Adrenal gland (tissue), 12 donors: ENCODE measurements around the gene ZNF503. TPM values are rescaled to one million over a fixed set of nuclear protein-coding genes. Genes with fewer than 3 reads are reported as not detected.
A peak's percentile ranks its signal among the peaks of the same experiment; 100 is the strongest.

ENCODE experiments used
- DNase-seq, 7 donors: peaks; one replicate each; pipeline ENCODE4 v3.0.0-alpha.2; 2019 to 2020
- H3K27ac ChIP-seq, 5 donors: fragments of 200-600 bp; sonication (generic) in 4 of 5; 1 replicate in 3 of 5; 2 replicates in 2 of 5; pipeline versions ENCODE4 v1.5.1 to v1.8.0; 2016 to 2020; ENCODE audit warnings: mild to moderate bottlenecking in 1 of 5
- H3K27me3 ChIP-seq: fragments of 200-600 bp; 2 replicates; pipeline ENCODE4 v1.8.0; 2021
- H3K36me3 ChIP-seq, 2 donors: fragments of 200-600 bp; replicated peaks in 1 of 2; 1 replicate in 1 of 2; 2 replicates in 1 of 2; pipeline versions ENCODE4 v1.5.1 to v1.8.0; 2018 to 2022
- H3K4me1 ChIP-seq, 2 donors: fragments of 200-600 bp; replicated peaks in 1 of 2; 1 replicate in 1 of 2; 2 replicates in 1 of 2; pipeline versions ENCODE4 v1.5.1 to v1.8.0; 2018 to 2021
- H3K4me3 ChIP-seq, 4 donors: fragments of 200-600 bp; sonication (generic) in 3 of 4; one replicate each; pipeline ENCODE4 v1.5.1; 2016 to 2018
- H3K9me3 ChIP-seq, 3 donors: fragments of 200-600 bp; sonication (generic) in 1 of 3; replicated peaks in 1 of 3; 1 replicate in 2 of 3; 2 replicates in 1 of 3; pipeline versions ENCODE4 v1.5.1 to v1.8.0; 2016 to 2021
- CTCF ChIP-seq, 6 experiments: fragments of 450-650 bp in 4 of 6; fragments of 200-600 bp in 2 of 6; sonication (generic) in 1 of 6; IDR thresholded peaks; 1 replicate in 5 of 6; 2 replicates in 1 of 6; pipeline versions ENCODE4 v1.5.1 to v1.8.0; 2016 to 2021; ENCODE audit warnings: antibody characterized with exemption in 6 of 6, mild to moderate bottlenecking in 2 of 6, moderate library complexity in 1 of 6
- POLR2A ChIP-seq, 2 donors: fragments of 450-650 bp; IDR thresholded peaks; one replicate each; pipeline ENCODE4 v1.6.1; 2017; ENCODE audit warnings: antibody characterized with exemption in 2 of 2, mild to moderate bottlenecking in 2 of 2, moderate library complexity in 1 of 2
- WGBS, 4 donors: extraction: QIAGEN DNeasy Blood & Tissue Kit in 2 of 4; methylation state at CpG; one replicate each; pipeline versions ENCODE4 v1.1.5 to v1.1.7; 2013 to 2017; 5-methylcytosine and 5-hydroxymethylcytosine counted together
- intact Hi-C, 2 donors: fragments of 100-400 bp; cut with DNase I; formaldehyde crosslinking; loops; one replicate each; pipeline versions ENCODE4 v1.14.1 to v1.15.0; 2022 to 2023
- polyA plus RNA-seq, 3 donors: library from polyadenylated mRNA; stranded (reverse); fragments of 200-250 nt in 2 of 3; fragments of 350-450 nt in 1 of 3; fragmentation: Illumina TruSeq in 1 of 3; extraction: RNeasy Lipid Tissue Mini Kit (QIAGEN cat#74804) in 1 of 3; gene quantifications; one replicate each; pipeline ENCODE4 v1.2.3, GENCODE V29; 2013 to 2014
- total RNA-seq, 9 donors: library from RNA; depleted of rRNA in 4 of 9; stranded (reverse); fragments of >200 nt in 4 of 9; fragments of 120-200 nt in 1 of 9; fragmentation: NEBNext Ultra II Directional in 1 of 9; extraction: Animal tissue kit (Norgen Biotek cat#: 25700) in 1 of 9; gene quantifications; one replicate each; pipeline versions ENCODE4 v1.1.0 to v1.2.4, GENCODE V29; 2013 to 2023
- donor health status: healthy with polysubstance abuse.
- donor health status: Bipolar disorder and iron deficiency.
- donor health status: DM: yes; HTN: yes; CAD: no.
- donor health status: DM: no; HTN: no; CAD: no.
- donor health status: DM: no; HTN: no; CAD: no.
- donor health status: DM: yes; HTN: yes; CAD: no.

The ZNF503 gene
- total and polyA plus RNA-seq, 12 donors: 5.4 to 129 (median 46.0) TPM

DNA sequence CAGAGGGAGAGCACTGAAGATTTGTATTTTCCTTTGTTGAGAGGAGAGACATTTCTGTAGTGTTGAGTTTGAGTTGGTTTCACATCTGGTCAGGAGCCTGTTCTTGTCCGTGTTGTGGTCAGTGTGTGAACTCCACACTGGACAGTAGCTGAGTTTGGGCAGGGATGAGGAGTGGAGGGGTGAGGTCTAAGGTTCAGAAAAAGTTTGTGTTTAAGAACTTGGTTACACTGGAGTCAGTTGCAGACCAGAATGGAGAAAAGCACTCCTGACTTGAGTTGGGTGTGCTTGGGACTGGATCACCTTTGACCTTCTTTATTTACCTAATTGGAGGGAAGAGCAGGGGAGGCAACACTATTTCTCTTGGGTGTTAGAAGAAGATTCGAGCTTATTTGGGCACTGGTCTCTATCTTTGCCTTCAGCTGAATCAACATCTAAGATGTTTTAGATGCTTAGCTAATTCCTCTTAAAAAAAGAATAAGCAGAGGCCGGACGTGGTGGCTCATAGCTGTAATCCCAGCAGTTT, 38.8 kb upstream of the ZNF503 start:
- no peak overlapping the region for H3K4me3 ChIP-seq
- H3K36me3 ChIP-seq: no peaks in the 10 kb centered on the region
- no peaks in the 10 kb centered on the region for H3K4me1 ChIP-seq
- H3K27ac ChIP-seq: no peak overlapping the region
- TF ChIP-seq POLR2A (IDR thresholded peaks at IDR 0.05): no peak
- TF ChIP-seq CTCF (IDR thresholded peaks at IDR 0.05): no peak
- intact Hi-C loops: no loop called here
- peak in 1 of 7 donors; percentile 8 for DNase-seq
- H3K27me3 ChIP-seq: no peaks in the 10 kb centered on the region
- 91 to 98% (median 94%) methylated on average over 4 of the region's 4 CpGs for WGBS, 4 donors
- H3K9me3 ChIP-seq: peaks cover 0 to 8% (median 0%) of the 10 kb centered on the region in 3 donors

- Histone ChIP-seq H3K9me3 (peaks cover 0 to 8% (median 0%) of the 10 kb centered on the region in 3 donors), H3K4me1 (no peaks in the 10 kb centered on the region), H3K27ac (peak overlapping the region in 1 of 5 donors; percentile 29), H3K4me3 (no peak overlapping the region), H3K36me3 (no peaks in the 10 kb centered on the region), H3K27me3 (no peaks in the 10 kb centered on the region)
- intact Hi-C loops: no loop called here
- DNase-seq: no peak
- WGBS, 4 donors: 68 to 81% (median 72%) methylated on average over 4 of the region's 4 CpGs
- TF ChIP-seq CTCF (IDR thresholded peaks at IDR 0.05) (no peak), POLR2A (IDR thresholded peaks at IDR 0.05) (no peak)
Measured at GRCh38 chr10:75439811-75440210, 38.2 kb upstream of the ZNF503 start.

GRCh38 chr10:75438275-75438674, 36.7 kb upstream of the ZNF503 start:
- intact Hi-C loops: no loop called here
- WGBS, 4 donors: 68 to 80% (median 71%) methylated on average over 2 to 3 of the region's 3 CpGs
- Histone ChIP-seq H3K36me3 (no peaks in the 10 kb centered on the region), H3K4me1 (peaks cover 0 to under 1% of the 10 kb centered on the region in 2 donors), H3K27ac (peak overlapping the region in 1 of 5 donors; percentile 25), H3K9me3 (peaks cover 0 to 8% (median 0%) of the 10 kb centered on the region in 3 donors), H3K27me3 (no peaks in the 10 kb centered on the region), H3K4me3 (no peak overlapping the region)
- no peak for DNase-seq
- TF ChIP-seq POLR2A (IDR thresholded peaks at IDR 0.05) (no peak), CTCF (IDR thresholded peaks at IDR 0.05) (no peak)

- Histone ChIP-seq H3K4me1 (peaks cover 4 to 7% of the 10 kb centered on the region in 2 donors), H3K4me3 (no peak overlapping the region), H3K27me3 (no peaks in the 10 kb centered on the region), H3K36me3 (no peaks in the 10 kb centered on the region), H3K9me3 (peaks cover 0 to 8% (median 0%) of the 10 kb centered on the region in 3 donors), H3K27ac (peak overlapping the region in 1 of 5 donors; percentile 25)
- no peak for TF ChIP-seq CTCF (IDR thresholded peaks at IDR 0.05)
- TF ChIP-seq POLR2A (IDR thresholded peaks at IDR 0.05): no peak
- WGBS, 4 donors: 87 to 98% (median 94%) methylated on average over 3 of the region's 3 CpGs
- DNase-seq: no peak
- intact Hi-C loops: no loop called here
Measured at GRCh38 chr10:75437693-75438092, 36.1 kb upstream of the ZNF503 start.
